ENCODE results near the gene PLXNA4.

Gene PLXNA4

DNA sequence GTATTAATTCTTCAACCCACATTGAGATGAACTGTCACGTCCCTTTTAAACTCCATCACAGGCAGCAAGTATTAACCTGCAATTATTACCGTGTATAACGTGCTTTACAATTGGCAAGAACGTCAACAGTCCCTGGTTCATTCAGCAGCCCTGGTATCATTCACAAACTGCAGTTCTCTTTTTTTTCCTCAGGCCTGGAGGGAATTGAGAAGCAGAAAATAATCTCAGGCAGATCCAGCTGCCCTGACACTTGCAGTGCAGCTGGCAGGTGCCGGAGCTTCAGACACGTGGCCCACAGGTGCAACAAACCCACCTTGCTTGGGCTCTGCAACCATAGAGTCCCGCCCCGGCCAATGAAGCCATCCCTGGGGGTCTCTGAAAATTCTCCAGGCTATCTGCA is 137.3 kb downstream of the PLXNA4 start:
- H3K36me3 ChIP-seq (replicated peaks) = no peaks in the 10 kb centered on the region
- in situ Hi-C loops (cut with HindIII; ENCODE audit: low pct_ligation_motif_present, low sequenced_read_pairs) = no loop called here
- no peak overlapping the region for H3K4me3 ChIP-seq (ENCODE audit: low read depth, low read length)
- no peak for DNase-seq
- no peaks in the 10 kb centered on the region for H3K27me3 ChIP-seq (replicated peaks)
- no peak overlapping the region for H3K27ac ChIP-seq
- TF ChIP-seq, protein P1, sequence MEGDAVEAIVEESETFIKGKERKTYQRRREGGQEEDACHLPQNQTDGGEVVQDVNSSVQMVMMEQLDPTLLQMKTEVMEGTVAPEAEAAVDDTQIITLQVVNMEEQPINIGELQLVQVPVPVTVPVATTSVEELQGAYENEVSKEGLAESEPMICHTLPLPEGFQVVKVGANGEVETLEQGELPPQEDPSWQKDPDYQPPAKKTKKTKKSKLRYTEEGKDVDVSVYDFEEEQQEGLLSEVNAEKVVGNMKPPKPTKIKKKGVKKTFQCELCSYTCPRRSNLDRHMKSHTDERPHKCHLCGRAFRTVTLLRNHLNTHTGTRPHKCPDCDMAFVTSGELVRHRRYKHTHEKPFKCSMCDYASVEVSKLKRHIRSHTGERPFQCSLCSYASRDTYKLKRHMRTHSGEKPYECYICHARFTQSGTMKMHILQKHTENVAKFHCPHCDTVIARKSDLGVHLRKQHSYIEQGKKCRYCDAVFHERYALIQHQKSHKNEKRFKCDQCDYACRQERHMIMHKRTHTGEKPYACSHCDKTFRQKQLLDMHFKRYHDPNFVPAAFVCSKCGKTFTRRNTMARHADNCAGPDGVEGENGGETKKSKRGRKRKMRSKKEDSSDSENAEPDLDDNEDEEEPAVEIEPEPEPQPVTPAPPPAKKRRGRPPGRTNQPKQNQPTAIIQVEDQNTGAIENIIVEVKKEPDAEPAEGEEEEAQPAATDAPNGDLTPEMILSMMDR (IDR thresholded peaks at IDR 0.05; ENCODE audit: low read depth, low read length, missing control alignments) = no peak

DNA sequence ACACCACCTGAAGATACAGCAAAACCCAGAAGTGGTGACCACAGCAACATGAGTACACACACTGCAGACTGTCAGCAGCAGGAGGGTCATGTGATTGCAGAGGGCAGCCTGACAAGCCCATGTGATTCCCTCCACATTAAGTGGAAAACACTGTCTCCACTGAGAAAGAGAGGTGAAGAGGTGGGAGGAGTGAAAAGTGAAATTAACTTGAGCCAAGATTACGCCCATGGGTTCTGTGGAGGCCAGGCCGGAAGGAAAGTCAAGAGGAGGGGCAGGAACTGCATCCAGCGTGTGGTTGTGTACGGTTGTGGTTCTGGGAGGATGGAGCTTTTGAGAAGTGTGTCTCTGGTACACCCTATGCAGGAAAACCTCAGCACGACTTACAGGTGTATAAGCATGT is 138.5 kb downstream of the PLXNA4 start:
- H3K27ac ChIP-seq = no peak overlapping the region
- no peaks in the 10 kb centered on the region for H3K36me3 ChIP-seq (replicated peaks)
- DNase-seq = no peak
- in situ Hi-C loops (cut with HindIII; ENCODE audit: low pct_ligation_motif_present, low sequenced_read_pairs) = no loop called here
- TF ChIP-seq, protein P1 (IDR thresholded peaks at IDR 0.05; ENCODE audit: low read depth, low read length, missing control alignments) = no peak
- no peak overlapping the region for H3K4me3 ChIP-seq (ENCODE audit: low read depth, low read length)
- no peaks in the 10 kb centered on the region for H3K27me3 ChIP-seq (replicated peaks)

DNA sequence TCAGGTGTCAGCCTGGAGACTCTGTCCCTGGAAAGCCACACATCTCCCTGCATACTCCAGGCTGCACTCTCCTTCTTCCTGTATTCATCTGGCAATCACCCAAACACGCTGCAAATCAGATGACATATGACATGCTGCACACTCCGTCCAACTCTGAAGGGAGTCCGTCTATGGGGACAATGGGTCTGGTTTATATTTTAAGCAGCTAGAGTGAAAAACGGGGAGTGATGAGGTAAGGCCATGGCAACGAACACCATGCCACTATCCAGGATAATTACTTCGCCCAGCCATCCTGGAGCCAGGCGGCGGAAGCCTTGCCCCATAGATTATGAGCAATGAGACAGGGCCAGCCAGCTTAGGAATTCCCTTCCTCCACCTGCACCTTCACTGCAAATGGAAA is 140.1 kb downstream of the PLXNA4 start:
- DNase-seq = no peak
- TF ChIP-seq, protein P1 (IDR thresholded peaks at IDR 0.05; ENCODE audit: low read depth, low read length, missing control alignments) = no peak
- H3K27me3 ChIP-seq (replicated peaks) = no peaks in the 10 kb centered on the region
- H3K4me3 ChIP-seq (ENCODE audit: low read depth, low read length) = no peak overlapping the region
- in situ Hi-C loops (cut with HindIII; ENCODE audit: low pct_ligation_motif_present, low sequenced_read_pairs) = no loop called here
- H3K36me3 ChIP-seq (replicated peaks) = no peaks in the 10 kb centered on the region
- no peak overlapping the region for H3K27ac ChIP-seq

DNA sequence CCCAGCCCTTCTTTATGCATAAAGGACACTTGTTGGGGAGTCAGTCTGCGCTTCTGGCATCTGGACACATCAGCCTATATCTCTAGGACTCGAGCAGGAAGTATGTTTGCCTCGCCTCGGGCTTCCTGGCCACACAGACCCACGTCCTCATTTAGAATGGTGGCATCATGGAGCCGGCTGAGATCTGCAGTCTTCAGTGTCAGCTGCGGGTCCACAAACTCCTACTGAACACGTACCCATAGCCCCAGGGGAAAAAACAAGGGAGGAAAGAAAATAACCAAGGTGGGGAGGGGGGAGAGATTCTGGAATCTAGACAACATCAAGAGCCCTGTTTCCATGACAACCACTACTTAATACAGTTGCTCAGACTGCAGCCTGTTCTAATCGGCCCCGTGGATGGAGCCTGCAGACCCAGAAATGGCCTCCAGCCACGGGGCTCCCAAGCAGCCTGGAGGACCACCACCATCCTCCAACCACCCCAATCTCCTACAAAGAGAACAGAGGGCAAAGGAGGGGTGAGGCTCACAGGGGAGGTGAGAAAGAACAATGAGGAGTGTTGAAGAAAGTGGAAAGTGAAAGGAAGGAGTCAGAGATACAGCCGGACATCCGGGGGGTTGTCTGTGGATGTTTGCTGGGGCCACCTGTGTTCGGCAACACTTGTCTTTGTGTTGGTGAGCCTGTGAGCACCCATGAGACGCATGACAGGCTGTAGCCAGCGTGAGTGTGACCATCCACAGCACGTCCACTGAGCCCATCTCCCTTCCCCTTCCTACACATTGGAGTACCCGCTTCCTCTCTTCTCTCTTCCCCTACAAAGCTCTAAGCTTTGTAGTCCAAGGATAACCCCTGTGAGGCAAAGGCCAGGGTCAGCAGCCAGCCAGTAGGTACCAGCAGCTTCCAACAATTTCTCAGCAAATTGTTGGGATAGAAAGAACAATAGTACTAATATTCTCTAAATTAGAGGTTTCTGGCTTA is 141.0 kb downstream of the PLXNA4 start:
- Histone ChIP-seq H3K27me3 (replicated peaks) (no peaks in the 10 kb centered on the region), H3K4me3 (ENCODE audit: low read depth, low read length) (no peak overlapping the region), H3K36me3 (replicated peaks) (no peaks in the 10 kb centered on the region), H3K27ac (no peak overlapping the region)
- no peak for DNase-seq
- in situ Hi-C loops (cut with HindIII; ENCODE audit: low pct_ligation_motif_present, low sequenced_read_pairs) = no loop called here
- TF ChIP-seq, protein P1 (IDR thresholded peaks at IDR 0.05; ENCODE audit: low read depth, low read length, missing control alignments) = no peak

DNA sequence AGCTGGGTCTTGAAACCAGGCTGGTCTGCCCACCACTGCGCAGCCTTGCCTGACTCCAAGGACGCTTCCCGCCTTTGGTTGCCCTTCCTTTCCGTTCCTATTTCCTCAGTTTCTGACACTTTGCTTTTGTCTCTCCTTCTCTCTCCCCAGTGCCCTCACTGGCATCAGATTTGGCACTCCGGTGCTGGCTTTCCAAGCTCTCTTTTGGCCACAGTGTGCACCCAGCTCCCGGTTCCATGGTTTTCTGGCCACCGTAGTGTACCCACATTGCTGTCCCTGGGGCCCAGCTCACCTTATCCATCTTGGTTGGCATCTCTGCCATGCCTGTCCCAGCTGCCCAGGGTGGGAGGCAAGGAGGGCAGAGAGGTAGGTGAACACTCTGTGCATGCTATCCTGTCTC is 142.2 kb downstream of the PLXNA4 start:
- Histone ChIP-seq H3K36me3 (replicated peaks) (no peaks in the 10 kb centered on the region), H3K27ac (no peak overlapping the region), H3K27me3 (replicated peaks) (no peaks in the 10 kb centered on the region), H3K4me3 (ENCODE audit: low read depth, low read length) (no peak overlapping the region)
- in situ Hi-C loops (cut with HindIII; ENCODE audit: low pct_ligation_motif_present, low sequenced_read_pairs) = no loop called here
- no peak for DNase-seq
- TF ChIP-seq, protein P1 (IDR thresholded peaks at IDR 0.05; ENCODE audit: low read depth, low read length, missing control alignments) = no peak

Data from brain microvascular endothelial cell (primary cell).